Endodermal cell (in vitro differentiated cells): ENCODE measurements around the gene CCDC91. TPM values are rescaled to one million over a fixed set of nuclear protein-coding genes. Genes with fewer than 3 reads are reported as not detected.

Source experiments
- DNase-seq: peaks from one replicate; pipeline ENCODE4 v3.0.0-alpha.2; 2017
- H3K27ac ChIP-seq: 2 replicates; pipeline ENCODE4 v1.5.1; 2013; ENCODE audit warnings: mild to moderate bottlenecking, low read depth, low read length, moderate library complexity
- H3K27me3 ChIP-seq: 2 replicates; pipeline ENCODE4 v1.6.1; 2013; ENCODE audit warnings: mild to moderate bottlenecking, low read length, moderate library complexity; ENCODE audit not compliant: insufficient read depth, control insufficient read depth, poor library complexity, severe bottlenecking
- H3K36me3 ChIP-seq: 2 replicates; pipeline ENCODE4 v1.7.0; 2013; ENCODE audit warnings: mild to moderate bottlenecking, low read length, moderate library complexity; ENCODE audit not compliant: control insufficient read depth, insufficient read depth
- H3K4me1 ChIP-seq: one replicate; pipeline ENCODE4 v1.7.0; 2013; ENCODE audit warnings: low read length; ENCODE audit not compliant: control insufficient read depth, insufficient read depth
- H3K4me3 ChIP-seq: 2 replicates; pipeline ENCODE4 v1.5.1; 2013; ENCODE audit warnings: mild to moderate bottlenecking, low read length, moderate library complexity
- H3K9ac ChIP-seq: 2 replicates; pipeline ENCODE4 v1.6.1; 2013; ENCODE audit warnings: mild to moderate bottlenecking, low read length, moderate library complexity; ENCODE audit not compliant: poor library complexity, severe bottlenecking; ENCODE audit errors: extremely low read depth
- H3K9me3 ChIP-seq: 2 replicates; pipeline ENCODE4 v1.6.1; 2013; ENCODE audit warnings: mild to moderate bottlenecking, low read length, moderate library complexity; ENCODE audit not compliant: control insufficient read depth
- H3K27ac Mint-ChIP-seq: 2 replicates; pipeline ENCODE4 v1.8.0; 2020; ENCODE audit warnings: mixed read lengths
- H3K27me3 Mint-ChIP-seq: 2 replicates; pipeline ENCODE4 v1.8.0; 2021; ENCODE audit warnings: mild to moderate bottlenecking, mixed read lengths; ENCODE audit not compliant: insufficient read depth
- H3K36me3 Mint-ChIP-seq: 2 replicates; pipeline ENCODE4 v1.8.0; 2020; ENCODE audit warnings: low read depth, mixed read lengths
- H3K4me1 Mint-ChIP-seq: 2 replicates; pipeline ENCODE4 v1.8.0; 2020; ENCODE audit warnings: mixed read lengths
- H3K4me3 Mint-ChIP-seq: 2 replicates; pipeline ENCODE4 v1.8.0; 2020; ENCODE audit warnings: mild to moderate bottlenecking, moderate library complexity, mixed read lengths
- H3K9me3 Mint-ChIP-seq: 2 replicates; pipeline ENCODE4 v1.8.0; 2020; ENCODE audit warnings: mild to moderate bottlenecking, mixed read lengths
- WGBS, 2 experiments: methylation state at CpG; one replicate each; pipeline versions ENCODE4 v1.1.5 to v1.1.7; 2013; ENCODE audit warnings: missing lambda C conversion rate in 2 of 2, mixed read lengths in 1 of 2; ENCODE audit not compliant: insufficient coverage in 1 of 2, insufficient read length in 1 of 2; 5-methylcytosine and 5-hydroxymethylcytosine counted together
- total RNA-seq, 2 donors: library from RNA; stranded (reverse); fragmentation: NEBNext Ultra II Directional in 1 of 2; extraction: Animal tissue kit (Norgen Biotek cat#: 25700) in 1 of 2; gene quantifications; 2 replicates in 1 of 2; 3 replicates in 1 of 2; pipeline ENCODE4 v1.2.1, GENCODE V29; 2021
- TF ChIP-seq, protein P1 (sequence below): fragments of 200-600 bp; sonication (generic); conservative IDR thresholded peaks from 2 replicates; pipeline ENCODE4 v1.5.0; 2021; ENCODE audit warnings: antibody characterized with exemption, mild to moderate bottlenecking

The CCDC91 gene
- total RNA-seq, 2 donors from 2014 or later: 25.3 to 45.7 TPM

DNA sequence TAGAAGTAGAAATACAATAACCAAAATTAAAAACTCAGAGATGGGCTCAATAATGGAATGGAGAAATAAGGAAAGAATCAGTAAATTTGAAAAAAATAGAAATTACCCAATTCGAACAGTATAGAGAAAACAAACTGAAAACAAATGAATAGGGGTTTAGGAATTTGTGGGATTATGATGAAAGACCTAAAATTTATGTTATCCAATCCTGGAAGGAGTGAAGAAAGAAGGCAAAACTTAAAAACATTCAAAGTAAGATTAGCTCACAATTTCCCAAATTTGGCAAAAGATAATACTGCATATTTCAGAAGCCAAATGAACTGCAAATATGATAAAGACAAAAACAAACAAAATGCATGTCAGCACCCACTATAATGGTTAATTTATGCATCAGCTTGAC is 177.1 kb downstream of the CCDC91 start:
- Histone ChIP-seq H3K27me3 (no peaks in the 10 kb centered on the region), H3K9ac (no peak overlapping the region), H3K27ac (no peak overlapping the region), H3K4me3 (no peak overlapping the region), H3K9me3 (peaks cover 52% of the 10 kb centered on the region), H3K4me1 (no peaks in the 10 kb centered on the region), H3K36me3 (peaks cover 2% of the 10 kb centered on the region)
- Mint-ChIP-seq H3K4me3 (no peak overlapping the region), H3K27me3 (no peaks in the 10 kb centered on the region), H3K27ac (no peak overlapping the region), H3K4me1 (no peaks in the 10 kb centered on the region), H3K9me3 (peaks cover 54% of the 10 kb centered on the region), H3K36me3 (peaks cover 75% of the 10 kb centered on the region)
- TF ChIP-seq, protein P1, sequence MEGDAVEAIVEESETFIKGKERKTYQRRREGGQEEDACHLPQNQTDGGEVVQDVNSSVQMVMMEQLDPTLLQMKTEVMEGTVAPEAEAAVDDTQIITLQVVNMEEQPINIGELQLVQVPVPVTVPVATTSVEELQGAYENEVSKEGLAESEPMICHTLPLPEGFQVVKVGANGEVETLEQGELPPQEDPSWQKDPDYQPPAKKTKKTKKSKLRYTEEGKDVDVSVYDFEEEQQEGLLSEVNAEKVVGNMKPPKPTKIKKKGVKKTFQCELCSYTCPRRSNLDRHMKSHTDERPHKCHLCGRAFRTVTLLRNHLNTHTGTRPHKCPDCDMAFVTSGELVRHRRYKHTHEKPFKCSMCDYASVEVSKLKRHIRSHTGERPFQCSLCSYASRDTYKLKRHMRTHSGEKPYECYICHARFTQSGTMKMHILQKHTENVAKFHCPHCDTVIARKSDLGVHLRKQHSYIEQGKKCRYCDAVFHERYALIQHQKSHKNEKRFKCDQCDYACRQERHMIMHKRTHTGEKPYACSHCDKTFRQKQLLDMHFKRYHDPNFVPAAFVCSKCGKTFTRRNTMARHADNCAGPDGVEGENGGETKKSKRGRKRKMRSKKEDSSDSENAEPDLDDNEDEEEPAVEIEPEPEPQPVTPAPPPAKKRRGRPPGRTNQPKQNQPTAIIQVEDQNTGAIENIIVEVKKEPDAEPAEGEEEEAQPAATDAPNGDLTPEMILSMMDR: no peak
- DNase-seq: no peak
- 94 to 100% methylated on average over 1 of the region's 1 CpG for WGBS, 2 experiments

DNA sequence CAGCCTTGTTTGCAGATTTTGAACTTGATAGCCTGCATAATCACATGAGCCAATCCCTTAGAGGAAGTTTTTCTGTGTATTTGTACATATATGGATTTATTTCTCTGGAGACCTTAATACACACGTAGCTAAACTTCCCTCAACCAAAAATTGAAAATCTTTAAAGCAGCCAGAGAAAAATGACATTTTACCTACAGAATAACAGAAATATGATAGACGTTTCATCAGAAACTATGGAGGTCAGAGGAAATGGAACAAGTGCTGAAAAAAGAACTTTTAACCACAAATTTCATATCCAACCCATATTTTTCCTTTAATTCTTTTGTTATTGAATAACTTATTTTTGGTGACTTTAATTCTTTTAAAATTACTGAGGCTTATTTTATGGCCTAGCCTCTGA is 177.7 kb downstream of the CCDC91 start:
- H3K36me3 ChIP-seq: no peaks in the 10 kb centered on the region
- Mint-ChIP-seq H3K27me3 (no peaks in the 10 kb centered on the region), H3K9me3 (peaks cover 60% of the 10 kb centered on the region), H3K27ac (no peak overlapping the region), H3K4me1 (no peaks in the 10 kb centered on the region), H3K36me3 (peaks cover 81% of the 10 kb centered on the region), H3K4me3 (no peak overlapping the region)
- no peak for DNase-seq
- no peak overlapping the region for H3K9ac ChIP-seq
- peaks cover 58% of the 10 kb centered on the region for H3K9me3 ChIP-seq
- H3K4me3 ChIP-seq: peak overlapping the region; percentile 55
- no peaks in the 10 kb centered on the region for H3K27me3 ChIP-seq
- no peak overlapping the region for H3K27ac ChIP-seq
- no peaks in the 10 kb centered on the region for H3K4me1 ChIP-seq
- 88% methylated on average over 2 of the region's 2 CpGs; no CpG with 5 or more reads in 1 of the 2 experiments for WGBS, 2 experiments
- TF ChIP-seq, protein P1: no peak

DNA sequence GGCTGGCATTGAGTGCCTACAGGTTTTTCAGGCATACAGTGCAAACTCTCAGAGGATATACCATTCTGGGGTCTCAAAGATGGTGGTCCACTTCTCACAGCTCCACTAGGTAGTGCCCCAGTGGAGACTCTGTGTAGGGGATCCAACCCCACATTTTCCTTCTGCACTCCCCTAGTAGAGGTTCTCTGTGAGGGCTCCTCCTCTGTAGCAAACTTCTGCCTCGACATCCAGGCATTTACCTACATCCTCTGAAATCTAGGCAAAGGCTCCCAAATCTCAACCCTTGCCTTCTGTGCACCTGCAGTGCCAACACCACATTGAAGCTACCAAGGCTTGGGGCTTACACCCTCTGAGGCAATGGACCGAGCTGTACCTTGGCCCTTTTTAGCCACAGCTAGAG is 179.2 kb downstream of the CCDC91 start:
- H3K9me3 ChIP-seq: peaks cover 58% of the 10 kb centered on the region
- H3K27me3 ChIP-seq: no peaks in the 10 kb centered on the region
- H3K36me3 Mint-ChIP-seq: peaks cover 87% of the 10 kb centered on the region
- no peaks in the 10 kb centered on the region for H3K4me1 Mint-ChIP-seq
- peaks cover 68% of the 10 kb centered on the region for H3K9me3 Mint-ChIP-seq
- no peaks in the 10 kb centered on the region for H3K27me3 Mint-ChIP-seq
- H3K27ac Mint-ChIP-seq: no peak overlapping the region
- no peaks in the 10 kb centered on the region for H3K4me1 ChIP-seq
- no peak overlapping the region for H3K4me3 Mint-ChIP-seq
- no peak overlapping the region for H3K4me3 ChIP-seq
- no peaks in the 10 kb centered on the region for H3K36me3 ChIP-seq
- TF ChIP-seq, protein P1: no peak
- 80 to 88% methylated on average over 2 of the region's 2 CpGs for WGBS, 2 experiments
- no peak overlapping the region for H3K27ac ChIP-seq
- DNase-seq: no peak
- no peak overlapping the region for H3K9ac ChIP-seq
